Ishikawa (cell line): ENCODE data around the gene MINDY4B.

Source experiments
- TAF1 ChIP-seq: IDR thresholded peaks from 2 replicates; pipeline ENCODE4 v1.6.1; 2012; ENCODE audit warnings: low read depth, mild to moderate bottlenecking
- TEAD4 ChIP-seq: IDR thresholded peaks from 2 replicates; pipeline ENCODE4 v1.6.1; 2012

- TF ChIP-seq TEAD4 = no peak
- no peak for TF ChIP-seq TAF1
Measured at GRCh38 chr3:150828261-150828660, 77.0 kb downstream of the MINDY4B start.
